GM21723 (cell line): Measurements from ENCODE around the gene PLA2G4F.

Experiments used
- ATAC-seq: cut with Tn5 transposase; IDR thresholded peaks from one replicate; pipeline ENCODE4 v1.9.1; 2021; ENCODE audit warnings: mild to moderate bottlenecking, moderate library complexity; ENCODE audit not compliant: unreplicated experiment

PLA2G4F gene

GRCh38 chr15:42133886-42134502, 22.4 kb downstream of the PLA2G4F start:
- no peak for ATAC-seq

DNA sequence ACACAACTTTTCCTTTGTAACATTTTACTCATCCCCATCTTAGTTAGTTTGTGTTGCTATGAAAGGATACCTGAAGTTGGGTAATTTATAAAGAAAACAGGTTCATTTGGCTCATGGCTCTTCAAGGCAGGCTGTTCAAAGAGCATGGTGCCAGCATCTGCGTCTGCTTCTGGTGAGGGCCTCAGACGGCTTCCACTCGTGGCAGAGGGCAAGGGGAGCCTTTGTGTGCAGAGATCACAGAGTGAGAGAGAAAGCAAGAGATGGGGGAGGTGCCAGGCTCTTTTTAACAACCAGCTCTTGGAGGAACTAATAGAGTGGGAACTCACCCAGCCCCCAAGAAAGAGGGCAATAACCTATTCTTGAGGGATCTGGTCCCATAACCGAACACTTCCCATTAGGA, 23.1 kb downstream of the PLA2G4F start:
- no peak for ATAC-seq

DNA sequence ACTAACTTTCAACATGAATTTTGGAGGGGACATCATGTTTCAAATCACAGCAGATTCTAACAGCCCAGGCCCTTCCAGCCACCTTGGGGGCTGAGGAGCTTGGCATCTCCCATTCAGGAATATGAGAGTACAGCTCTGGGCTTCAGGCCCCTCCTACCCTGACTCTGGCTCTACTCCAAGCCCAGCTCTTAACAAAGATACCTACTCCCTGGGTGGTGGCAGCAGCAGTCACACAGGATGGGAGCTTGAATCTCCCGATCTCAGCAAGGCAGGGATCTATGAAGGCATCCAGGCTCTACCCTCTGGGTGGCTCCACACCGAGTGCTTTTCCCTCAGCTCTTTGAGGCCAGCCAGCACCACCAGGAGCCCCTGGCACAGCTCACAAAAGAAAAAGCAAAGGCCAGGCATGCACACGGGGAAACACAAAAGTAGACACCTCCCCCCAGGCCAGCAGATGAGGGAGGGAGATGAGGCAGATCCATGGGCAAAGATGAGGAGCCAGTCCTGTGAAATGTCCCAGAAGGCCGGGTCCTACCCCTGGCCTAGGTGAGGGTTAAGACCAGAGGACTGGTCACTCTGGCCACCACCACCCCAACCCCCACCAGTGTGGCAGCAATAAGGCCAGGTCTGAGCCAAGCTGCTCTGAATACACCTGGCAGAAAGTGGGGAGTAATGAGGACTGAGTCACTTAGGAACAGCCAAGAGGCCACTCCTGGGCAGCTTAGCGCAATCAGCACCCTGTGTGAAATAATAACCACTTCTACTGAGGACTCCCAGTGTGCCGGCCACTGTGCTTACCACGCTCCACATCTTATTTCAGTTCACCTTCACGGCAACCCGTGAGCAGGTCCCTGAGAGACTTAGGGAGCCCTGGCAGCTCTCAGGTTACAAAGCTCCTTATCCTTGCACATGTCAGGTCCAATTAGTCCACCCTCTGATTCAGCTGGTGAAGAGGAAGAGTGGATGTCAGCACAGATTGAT, 24.3 kb downstream of the PLA2G4F start:
- ATAC-seq: no peak

- ATAC-seq: no peak
These were observed 25.4 kb downstream of the PLA2G4F start for GRCh38 chr15:42131006-42131405.

DNA sequence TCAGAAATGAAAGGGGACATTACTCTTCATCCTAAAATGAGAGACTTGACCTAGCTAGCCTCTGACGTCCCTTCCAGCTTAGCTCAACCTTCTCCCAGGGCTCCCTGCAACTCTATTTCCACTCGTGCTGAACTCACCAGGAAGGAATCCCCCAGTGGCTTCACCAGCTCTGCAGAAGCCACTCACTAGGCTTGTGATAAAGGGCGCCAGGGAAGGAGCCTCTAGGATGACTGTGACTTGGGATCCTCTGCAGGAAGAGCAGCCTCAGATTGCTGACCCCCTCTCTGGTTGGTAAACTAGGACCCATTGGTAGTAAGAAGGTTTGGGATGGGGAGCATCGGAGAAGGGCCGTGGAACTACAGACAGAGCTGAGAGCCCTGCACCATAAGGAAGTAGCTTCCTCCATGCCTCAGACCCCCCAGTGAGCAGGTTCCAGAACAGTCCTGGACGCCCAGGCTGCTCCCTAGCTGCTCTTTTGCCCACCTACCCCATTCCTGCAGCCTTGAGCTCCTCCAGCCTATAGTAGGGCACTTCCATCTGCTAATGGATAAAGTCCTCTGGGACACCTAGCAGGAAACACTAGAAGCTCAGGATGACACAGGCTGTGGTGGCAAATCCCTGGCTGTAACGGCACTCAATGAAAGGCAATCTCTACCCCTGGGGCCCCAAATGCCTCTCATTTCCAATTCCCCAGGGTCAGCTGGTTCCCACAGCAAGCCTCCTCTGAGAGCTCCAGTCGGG, 26.0 kb downstream of the PLA2G4F start:
- ATAC-seq: no peak

- no peak for ATAC-seq
These were observed 27.1 kb downstream of the PLA2G4F start for GRCh38 chr15:42129364-42129763.

GRCh38 chr15:42128476-42128875, 28.0 kb downstream of the PLA2G4F start:
- ATAC-seq: no peak

DNA sequence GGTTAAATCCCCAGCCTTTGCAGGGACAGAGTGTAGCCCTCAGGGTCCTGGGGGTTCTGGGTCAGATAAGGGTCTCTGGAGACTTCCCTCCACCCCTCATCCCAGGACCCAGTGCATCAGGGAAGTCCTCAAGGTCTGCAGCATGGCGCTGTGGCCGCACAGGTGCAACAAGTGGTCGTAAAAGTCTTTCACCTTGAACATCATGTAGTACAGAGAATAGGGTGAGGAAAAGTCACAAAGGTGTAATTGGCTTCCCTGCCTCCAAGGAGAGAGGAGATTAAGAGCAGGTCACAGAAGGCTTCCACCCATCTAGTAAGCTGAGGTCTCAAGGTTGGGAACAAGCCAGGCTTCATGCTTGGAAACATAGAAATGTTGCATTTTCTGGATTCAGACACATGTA, 32.9 kb downstream of the PLA2G4F start:
- ATAC-seq: no peak

DNA sequence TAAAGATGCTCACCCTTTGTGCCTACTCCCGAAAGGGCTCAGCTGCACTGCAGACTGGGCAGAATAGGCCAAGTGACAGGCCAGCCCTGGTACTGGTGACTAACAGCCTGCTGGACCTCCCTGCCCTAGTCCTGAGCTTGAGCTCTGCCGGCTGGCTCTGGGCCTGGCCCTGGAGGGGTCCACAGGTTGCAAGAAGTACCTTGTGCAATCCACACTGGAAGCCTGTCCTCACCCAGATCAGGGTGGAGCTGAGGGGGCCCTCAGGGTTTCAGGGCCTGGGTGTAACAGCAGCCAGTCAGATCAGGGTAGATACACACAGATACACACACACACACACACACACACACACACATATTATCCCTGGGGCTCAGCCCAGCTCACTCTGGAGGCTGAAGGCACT, 34.8 kb downstream of the PLA2G4F start:
- ATAC-seq: no peak

DNA sequence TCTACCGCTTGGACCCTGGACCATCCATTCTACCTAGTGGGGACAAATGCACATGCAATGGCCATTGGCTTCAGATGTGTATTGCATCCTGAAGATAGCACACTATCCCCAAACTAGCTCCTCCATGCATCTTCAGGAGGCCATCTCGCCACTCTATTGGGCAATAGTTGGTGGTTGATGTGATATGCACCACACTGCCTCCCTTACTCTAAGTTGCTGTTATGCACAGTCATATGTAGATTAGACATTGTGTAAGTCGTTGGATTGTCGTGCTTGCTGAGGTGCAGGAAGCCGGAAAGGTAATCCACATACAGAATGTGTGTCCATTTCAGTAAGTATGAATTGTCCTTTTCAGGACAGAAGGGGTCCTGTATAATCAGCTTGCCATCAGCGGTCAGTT, 35.4 kb downstream of the PLA2G4F start:
- ATAC-seq: no peak

DNA sequence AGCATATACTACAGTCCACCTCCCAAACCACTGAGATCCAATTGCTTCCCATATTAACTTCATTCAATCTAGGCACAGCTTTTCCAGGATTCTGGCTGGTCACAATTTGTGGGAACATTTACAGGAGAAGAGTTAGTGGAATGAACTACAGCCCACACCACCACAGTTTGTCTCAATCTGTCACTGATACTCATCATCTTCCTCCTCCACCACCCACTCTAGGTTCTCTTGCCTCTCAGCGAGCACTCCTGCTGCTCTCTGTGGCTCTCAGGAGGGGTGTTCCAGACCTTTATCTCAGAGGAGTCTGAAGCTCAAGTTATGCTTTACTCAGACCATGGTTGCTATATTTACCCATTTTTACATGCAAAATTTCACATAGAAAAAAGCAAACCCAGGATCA, 36.2 kb downstream of the PLA2G4F start:
- ATAC-seq: no peak

DNA sequence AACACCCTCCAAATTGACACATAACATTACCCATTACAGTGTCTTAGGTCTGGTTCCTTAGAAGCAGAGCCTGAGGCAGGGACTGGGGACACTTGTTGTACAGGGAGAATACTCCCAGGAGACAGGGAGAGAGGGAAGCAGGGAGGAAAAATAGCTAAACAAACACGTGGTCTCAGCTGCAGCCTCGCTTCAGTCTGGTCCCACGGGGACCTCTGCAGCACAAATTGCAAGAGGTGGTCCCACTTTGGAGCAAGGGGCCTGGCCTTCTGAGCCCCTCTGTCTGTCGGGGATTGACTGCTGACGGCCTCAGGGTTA, 37.0 kb downstream of the PLA2G4F start:
- no peak for ATAC-seq

GRCh38 chr15:42118650-42119445, 37.6 kb downstream of the PLA2G4F start:
- no peak for ATAC-seq

DNA sequence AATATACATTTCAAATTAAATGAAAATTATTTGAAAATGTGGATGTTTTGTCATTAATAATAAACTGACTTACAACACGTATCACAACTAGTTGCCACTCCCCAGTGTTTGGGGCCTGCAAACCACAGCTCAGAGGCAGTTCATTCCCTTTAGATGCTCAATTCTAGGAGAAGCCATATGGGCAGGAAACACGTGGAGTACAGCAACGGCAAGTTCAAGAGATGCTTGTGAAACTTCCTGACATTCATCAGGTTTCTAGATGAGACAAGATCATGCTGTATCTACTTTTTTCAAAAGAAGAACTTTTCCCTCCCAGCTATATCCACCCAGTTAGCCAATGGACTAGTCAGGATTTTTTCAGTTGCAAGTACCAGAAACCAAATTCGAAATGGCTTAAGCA, 44.5 kb downstream of the PLA2G4F start:
- no peak for ATAC-seq

DNA sequence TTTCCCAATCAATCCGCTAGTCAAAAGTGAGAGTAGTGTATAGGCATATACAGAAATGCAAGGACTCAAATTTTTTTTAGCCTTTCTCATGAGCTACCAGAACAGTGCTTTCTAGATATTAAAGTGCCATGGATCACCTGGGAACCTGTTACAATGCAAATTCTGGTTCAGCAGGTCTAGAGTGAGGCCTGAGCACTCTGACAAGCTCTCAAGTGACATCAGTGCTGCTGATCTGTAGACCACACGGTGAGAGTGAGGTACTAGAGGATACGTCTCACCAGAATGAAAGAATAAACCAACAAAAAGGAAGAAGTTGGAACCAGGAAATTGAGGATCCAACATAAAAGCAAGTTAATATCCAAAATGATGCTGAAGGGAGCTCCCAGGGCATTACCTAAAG, 46.1 kb downstream of the PLA2G4F start:
- ATAC-seq: no peak

DNA sequence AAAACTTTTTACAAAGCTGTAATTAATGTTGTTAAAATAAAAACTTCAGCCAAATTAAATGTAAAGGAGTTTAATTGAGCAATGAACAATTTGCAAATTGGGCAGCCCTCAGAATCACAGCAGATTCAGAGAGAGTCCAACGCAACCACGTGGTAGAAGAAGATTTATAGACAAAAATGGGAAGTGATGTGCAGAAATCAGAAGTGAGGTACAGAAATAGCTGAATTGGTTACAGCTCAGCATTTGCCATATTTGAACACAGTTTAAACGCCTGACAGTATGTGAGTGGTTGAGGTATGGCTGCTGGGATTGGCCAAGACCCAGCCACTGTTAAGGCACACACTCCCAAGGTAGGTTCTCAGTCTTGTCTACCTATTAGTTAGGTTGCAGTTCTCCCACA, 47.6 kb downstream of the PLA2G4F start:
- ATAC-seq: no peak

DNA sequence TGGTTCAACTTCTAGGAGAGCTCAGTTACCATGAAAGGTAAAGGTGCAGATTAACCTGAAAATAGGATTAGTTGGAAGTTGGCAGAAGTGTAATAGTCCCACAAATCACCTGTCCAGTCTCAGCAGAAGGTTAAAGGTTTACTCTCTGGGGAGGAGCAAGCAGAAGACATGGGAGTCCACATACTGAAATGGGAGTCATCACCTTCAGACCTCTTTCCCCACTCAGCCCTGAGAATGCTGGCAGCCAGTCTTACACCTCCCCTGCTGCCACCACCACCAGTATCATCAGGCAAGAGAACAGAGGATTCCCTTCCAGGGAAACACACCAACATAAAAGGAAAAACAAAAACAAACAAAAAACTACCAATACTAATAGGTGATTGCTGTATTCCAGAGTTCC, 48.2 kb downstream of the PLA2G4F start:
- ATAC-seq: no peak

DNA sequence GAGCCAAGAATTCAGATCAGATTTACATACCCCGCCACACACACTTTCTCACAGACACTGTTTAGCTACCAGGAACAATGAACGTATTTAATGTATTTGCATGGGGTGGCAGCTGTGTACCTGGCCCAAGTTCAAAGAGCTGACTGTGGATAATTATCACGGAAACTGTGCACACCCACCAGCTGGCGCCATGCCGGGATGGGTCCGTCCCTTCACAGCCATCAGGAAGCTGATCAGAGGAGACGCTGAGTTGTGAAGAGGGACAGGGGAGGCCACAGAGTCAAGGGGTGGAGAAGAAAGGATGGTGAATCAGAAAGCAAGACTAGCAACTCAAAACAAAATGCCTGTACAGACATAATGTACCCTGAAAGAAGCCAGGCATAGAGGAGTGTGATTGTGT, 49.0 kb downstream of the PLA2G4F start:
- no peak for ATAC-seq

DNA sequence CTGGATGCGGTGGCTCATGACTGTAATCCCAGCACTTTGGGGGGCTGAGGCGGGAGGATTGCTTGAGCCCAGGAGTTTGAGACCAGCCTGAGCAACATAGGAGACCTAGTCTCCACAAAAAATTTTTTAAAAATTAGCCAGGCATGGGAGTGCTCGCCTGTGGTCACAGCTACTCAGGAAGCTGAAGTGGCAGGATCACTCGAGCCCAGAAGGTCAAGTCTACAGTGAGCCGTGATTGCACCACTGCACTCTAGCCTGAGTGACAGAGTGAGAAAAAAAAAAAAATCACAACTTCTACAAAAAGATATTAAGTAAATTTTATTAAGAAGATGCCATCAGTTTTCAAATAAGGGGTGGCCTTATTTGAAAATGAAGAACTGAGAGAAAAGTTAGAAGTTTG, 50.1 kb downstream of the PLA2G4F start:
- ATAC-seq: no peak

DNA sequence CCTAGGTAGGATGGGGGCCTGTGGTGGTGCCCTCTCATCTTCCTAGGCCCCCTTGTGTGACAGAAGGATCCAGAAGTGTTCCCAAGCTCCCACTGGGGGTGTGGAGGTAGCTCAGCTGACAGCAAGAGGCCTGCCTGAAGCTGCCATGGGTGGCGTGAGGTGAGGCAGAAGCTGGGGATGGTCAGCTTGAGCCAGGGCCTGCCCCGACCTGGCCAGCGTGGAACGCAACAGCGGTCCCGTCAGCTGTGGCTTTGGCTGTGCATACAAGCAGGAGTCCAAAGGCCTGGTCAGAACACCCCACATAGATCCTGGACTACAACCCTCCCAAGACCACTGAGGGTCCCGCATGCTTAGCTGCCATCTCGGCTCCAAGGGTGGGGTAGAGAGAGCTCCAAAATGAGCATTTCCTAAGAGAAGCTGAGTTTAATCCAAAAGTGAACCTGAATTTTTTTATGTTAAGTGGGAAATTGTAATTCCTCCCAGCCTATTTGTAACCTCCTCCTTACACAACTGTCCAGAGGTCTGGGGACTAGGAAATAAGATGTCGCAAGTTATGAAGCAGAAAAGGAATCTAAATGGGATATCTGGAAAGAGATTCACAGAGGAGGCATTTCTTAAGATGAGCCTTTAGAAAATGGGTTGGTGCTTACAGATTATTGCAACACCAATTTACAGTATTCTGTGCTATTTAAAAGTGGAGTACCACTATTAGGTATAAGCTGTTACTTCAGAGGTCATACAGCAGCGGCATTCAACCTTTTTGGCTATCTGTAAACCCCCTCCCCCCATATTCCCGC, 52.1 kb downstream of the PLA2G4F start:
- no peak for ATAC-seq
